SK-N-SH (cell line): ENCODE data around the gene NME3. TPM values are rescaled to one million over a fixed set of nuclear protein-coding genes. Genes with fewer than 3 reads are reported as not detected.

ENCODE experiments used
- CTCF ChIA-PET: fragments of 300-600, 350-600 bp; formaldehyde crosslinking; extraction: SDS; loops from one replicate; lab custom pipeline; 2021; lab: Yijun Ruan, JAX
- POLR2A ChIA-PET: fragments of 350-600 bp; sonication (Branson Sonifier 250); formaldehyde crosslinking; extraction: SDS; loops from one replicate; lab custom pipeline; 2020; ENCODE audit warnings: antibody characterized with exemption, inconsistent platforms; lab: Yijun Ruan, JAX
- DNase-seq: peaks from one replicate; pipeline ENCODE4 v3.0.0; 2012
- H2AFZ ChIP-seq: fragments of 200-600 bp; sonication (generic); 2 replicates; pipeline ENCODE4 v1.8.1; 2016; ENCODE audit warnings: antibody characterized with exemption, mild to moderate bottlenecking, low read depth
- H3F3A ChIP-seq: fragments of 200-600 bp; sonication (generic); replicated peaks from 2 replicates; pipeline ENCODE3; 2016; ENCODE audit warnings: antibody characterized with exemption, mild to moderate bottlenecking; ENCODE audit not compliant: insufficient read depth
- H3K27ac ChIP-seq, 2 experiments: fragments of 200-500 bp in 1 of 2; fragments of 200-600 bp in 1 of 2; sonication (Bioruptor generic) in 1 of 2; sonication (generic), shearing (Covaris generic) in 1 of 2; 2 replicates each; pipeline versions ENCODE4 v1.5.1 to v1.6.1; 2014 to 2016; ENCODE audit warnings: low read depth in 2 of 2, inconsistent platforms in 1 of 2, low read length in 1 of 2, mild to moderate bottlenecking in 1 of 2, mixed read lengths in 1 of 2
- H3K27me3 ChIP-seq: fragments of 200-600 bp; sonication (generic), shearing (Covaris generic); 2 replicates; pipeline ENCODE4 v1.6.1; 2016; ENCODE audit warnings: mixed run types; ENCODE audit not compliant: insufficient read depth
- H3K36me3 ChIP-seq, 2 experiments: fragments of 200-500 bp in 1 of 2; fragments of 200-600 bp in 1 of 2; sonication (Bioruptor generic) in 1 of 2; sonication (generic) in 1 of 2; replicated peaks in 1 of 2; 2 replicates each; pipeline versions ENCODE3 to v1.5.1; 2014 to 2016; ENCODE audit warnings: low read length in 1 of 2, mild to moderate bottlenecking in 1 of 2; ENCODE audit not compliant: insufficient read depth in 2 of 2, control insufficient read depth in 1 of 2
- H3K4me1 ChIP-seq, 2 experiments: fragments of 200-500 bp in 1 of 2; fragments of 200-600 bp in 1 of 2; sonication (Bioruptor generic) in 1 of 2; sonication (generic), shearing (Covaris generic) in 1 of 2; 2 replicates each; pipeline versions ENCODE4 v1.5.1 to v1.6.1; 2014 to 2016; ENCODE audit warnings: low read depth in 1 of 2, low read length in 1 of 2, mixed run types in 1 of 2; ENCODE audit not compliant: insufficient read depth in 2 of 2, control insufficient read depth in 1 of 2
- H3K4me2 ChIP-seq: fragments of 200-600 bp; sonication (generic), shearing (Covaris generic); 2 replicates; pipeline ENCODE4 v1.6.1; 2017; ENCODE audit warnings: mixed run types
- H3K4me3 ChIP-seq, 2 experiments: fragments of 200-500 bp in 1 of 2; fragments of 200-600 bp in 1 of 2; sonication (Bioruptor generic) in 1 of 2; sonication (generic), shearing (Covaris generic) in 1 of 2; 2 replicates each; pipeline versions ENCODE4 v1.5.1 to v1.8.1; 2014 to 2016; ENCODE audit warnings: low read depth in 2 of 2, inconsistent platforms in 1 of 2, low read length in 1 of 2, mild to moderate bottlenecking in 1 of 2, mixed read lengths in 1 of 2, moderate library complexity in 1 of 2
- H3K79me2 ChIP-seq: fragments of 200-600 bp; sonication (generic); 2 replicates; pipeline ENCODE4 v1.8.1; 2017; ENCODE audit warnings: mild to moderate bottlenecking; ENCODE audit not compliant: insufficient read depth
- H3K9ac ChIP-seq: fragments of 200-600 bp; sonication (generic); 2 replicates; pipeline ENCODE4 v1.6.1; 2017; ENCODE audit warnings: mixed run types
- H3K9me2 ChIP-seq: fragments of 200-600 bp; sonication (generic); 2 replicates; pipeline ENCODE4 v1.6.1; 2017; ENCODE audit warnings: mixed run types
- H3K9me3 ChIP-seq: fragments of 200-600 bp; sonication (generic); 2 replicates; pipeline ENCODE4 v1.6.1; 2017; ENCODE audit warnings: mixed run types, mild to moderate bottlenecking, moderate library complexity
- H4K20me1 ChIP-seq: fragments of 200-600 bp; sonication (generic); 2 replicates; pipeline ENCODE4 v1.6.1; 2017; ENCODE audit warnings: mild to moderate bottlenecking, mixed run types; ENCODE audit not compliant: insufficient read depth
- CHD2 ChIP-seq: fragments of 150-350 bp; IDR thresholded peaks from 2 replicates; pipeline ENCODE4 v1.6.1; 2018; ENCODE audit warnings: low read length; ENCODE audit not compliant: partially characterized antibody
- CTCF ChIP-seq: fragments of 200-600 bp; sonication (generic); IDR thresholded peaks from 2 replicates; pipeline ENCODE4 v1.6.1; 2017; ENCODE audit warnings: antibody characterized with exemption, mild to moderate bottlenecking, moderate library complexity
- ELF1 ChIP-seq: IDR thresholded peaks from 2 replicates; pipeline ENCODE4 v1.4.0; 2012
- FOXM1 ChIP-seq: IDR thresholded peaks from 2 replicates; pipeline ENCODE4 v1.4.0; 2012; ENCODE audit warnings: low read depth, mild to moderate bottlenecking
- GABPA ChIP-seq: IDR thresholded peaks from 2 replicates; pipeline ENCODE4 v1.4.0; 2012; ENCODE audit warnings: low read depth, mild to moderate bottlenecking
- IRF3 ChIP-seq: fragments of 150-350 bp; IDR thresholded peaks from 2 replicates; pipeline ENCODE4 v1.6.1; 2016; ENCODE audit warnings: mild to moderate bottlenecking, low read depth, low read length
- RCOR1 ChIP-seq: fragments of 150-350 bp; IDR thresholded peaks from 2 replicates; pipeline ENCODE4 v1.6.1; 2017; ENCODE audit warnings: antibody characterized with exemption, low read length
- RFX5 ChIP-seq: IDR thresholded peaks from 2 replicates; pipeline ENCODE4 v1.6.1; 2012; ENCODE audit warnings: mild to moderate bottlenecking, improper control_type of control experiment, low read length
- TAF1 ChIP-seq: IDR thresholded peaks from 2 replicates; pipeline ENCODE4 v1.6.1; 2012; ENCODE audit warnings: low read depth, mild to moderate bottlenecking, low read length, moderate library complexity, borderline replicate concordance
- YY1 ChIP-seq: IDR thresholded peaks from 2 replicates; pipeline ENCODE4 v1.4.0; 2012; ENCODE audit warnings: low read depth, mild to moderate bottlenecking
- ZBTB33 ChIP-seq: IDR thresholded peaks from 2 replicates; pipeline ENCODE4 v1.4.0; 2012; ENCODE audit warnings: low read depth, borderline replicate concordance
- WGBS: methylation state at CpG from one replicate; pipeline ENCODE4 v1.1.6; 2017; ENCODE audit warnings: low lambda C conversion rate; 5-methylcytosine and 5-hydroxymethylcytosine counted together
- polyA plus RNA-seq, 3 experiments: library from polyadenylated mRNA; depleted of rRNA; stranded (reverse); fragments of >200 nt; gene quantifications; 2 replicates each; pipeline ENCODE4 v1.2.3, GENCODE V29; 2012
- TF ChIP-seq, protein P1 (sequence below): IDR thresholded peaks from 2 replicates; pipeline ENCODE4 v1.4.0; 2012; ENCODE audit warnings: low read depth, borderline replicate concordance
- TF ChIP-seq, protein P2 (sequence below): IDR thresholded peaks from 2 replicates; pipeline ENCODE4; 2012
- TF ChIP-seq, protein P3 (sequence below): IDR thresholded peaks from 2 replicates; pipeline ENCODE4 v1.4.0; 2012; ENCODE audit warnings: low read depth

The NME3 gene
- polyA plus RNA-seq, 1 of the 3 experiments (the other 2 are of a cell fraction) = 77.2 TPM

- no peaks in the 10 kb centered on the region for H3K9me3 ChIP-seq
- no peak for DNase-seq
- H3K27me3 ChIP-seq = no peaks in the 10 kb centered on the region
- H3K9me2 ChIP-seq = no peaks in the 10 kb centered on the region
- H3K36me3 ChIP-seq = peaks cover 0 to 15% of the 10 kb centered on the region in 2 experiments
- H3K9ac ChIP-seq = no peak overlapping the region
- POLR2A ChIA-PET = interaction anchor here (0.7 kb wide), 1 partner anchor 12 kb away, joined by 3 read pairs; no protein-coding TSS in a partner anchor
- 100% methylated on average over 8 of the region's 15 CpGs for WGBS
- TF ChIP-seq CHD2 = no peak
- TF ChIP-seq, protein P1, sequence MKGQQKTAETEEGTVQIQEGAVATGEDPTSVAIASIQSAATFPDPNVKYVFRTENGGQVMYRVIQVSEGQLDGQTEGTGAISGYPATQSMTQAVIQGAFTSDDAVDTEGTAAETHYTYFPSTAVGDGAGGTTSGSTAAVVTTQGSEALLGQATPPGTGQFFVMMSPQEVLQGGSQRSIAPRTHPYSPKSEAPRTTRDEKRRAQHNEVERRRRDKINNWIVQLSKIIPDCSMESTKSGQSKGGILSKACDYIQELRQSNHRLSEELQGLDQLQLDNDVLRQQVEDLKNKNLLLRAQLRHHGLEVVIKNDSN = no peak
- TF ChIP-seq, protein P2, sequence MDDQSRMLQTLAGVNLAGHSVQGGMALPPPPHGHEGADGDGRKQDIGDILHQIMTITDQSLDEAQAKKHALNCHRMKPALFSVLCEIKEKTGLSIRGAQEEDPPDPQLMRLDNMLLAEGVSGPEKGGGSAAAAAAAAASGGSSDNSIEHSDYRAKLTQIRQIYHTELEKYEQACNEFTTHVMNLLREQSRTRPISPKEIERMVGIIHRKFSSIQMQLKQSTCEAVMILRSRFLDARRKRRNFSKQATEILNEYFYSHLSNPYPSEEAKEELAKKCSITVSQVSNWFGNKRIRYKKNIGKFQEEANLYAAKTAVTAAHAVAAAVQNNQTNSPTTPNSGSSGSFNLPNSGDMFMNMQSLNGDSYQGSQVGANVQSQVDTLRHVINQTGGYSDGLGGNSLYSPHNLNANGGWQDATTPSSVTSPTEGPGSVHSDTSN = no peak
- TF ChIP-seq CTCF = no peak
- no peak for TF ChIP-seq ELF1
- no peak for TF ChIP-seq IRF3
- TF ChIP-seq RFX5 = no peak
- no peak for TF ChIP-seq RCOR1
- no peak for TF ChIP-seq GABPA
- TF ChIP-seq, protein P3, sequence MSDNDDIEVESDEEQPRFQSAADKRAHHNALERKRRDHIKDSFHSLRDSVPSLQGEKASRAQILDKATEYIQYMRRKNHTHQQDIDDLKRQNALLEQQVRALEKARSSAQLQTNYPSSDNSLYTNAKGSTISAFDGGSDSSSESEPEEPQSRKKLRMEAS = no peak
- TF ChIP-seq YY1 = no peak
- TF ChIP-seq TAF1 = no peak
- TF ChIP-seq FOXM1 = no peak
- no peak for TF ChIP-seq ZBTB33
- CTCF ChIA-PET = no interaction called here
- no peak overlapping the region for H3K4me2 ChIP-seq
- peaks cover 16% of the 10 kb centered on the region; the same call in 1 of the 2 replicates for H3K79me2 ChIP-seq
- no peak overlapping the region for H3K27ac ChIP-seq
- no peaks in the 10 kb centered on the region for H3F3A ChIP-seq
- H3K4me3 ChIP-seq = no peak overlapping the region
- H4K20me1 ChIP-seq = no peaks in the 10 kb centered on the region
- H3K4me1 ChIP-seq = no peaks in the 10 kb centered on the region
- no peak overlapping the region for H2AFZ ChIP-seq
Observed at GRCh38 chr16:1819611-1820010, 48.3 kb upstream of the NME3 start.
